HG02623 (cell line): ENCODE results near the gene CYSTM1.
"Not testable (repeated sequence)": the region's sequence is repeated elsewhere in the genome, so short reads cannot be mapped to it uniquely, and the experiment has no call there.

ENCODE experiments used
- ATAC-seq: cut with Tn5 transposase; IDR thresholded peaks from one replicate; pipeline ENCODE4 v1.9.1; 2021; ENCODE audit warnings: moderate library complexity; ENCODE audit not compliant: unreplicated experiment

The CYSTM1 gene

GRCh38 chr5:140175367-140176030 is 511 bp downstream of the CYSTM1 start:
- ATAC-seq = peak; percentile 32

GRCh38 chr5:140176031-140176387 is 1.0 kb downstream of the CYSTM1 start:
- ATAC-seq = no peak

- ATAC-seq = no peak
These were observed 3.1 kb downstream of the CYSTM1 start for GRCh38 chr5:140178086-140178410.

- ATAC-seq = no peak
These were observed 3.6 kb downstream of the CYSTM1 start for GRCh38 chr5:140178482-140179116.

- peak; percentile 50 for ATAC-seq
These were observed 6.1 kb downstream of the CYSTM1 start for GRCh38 chr5:140181002-140181483.

- no peak for ATAC-seq
These were observed 6.5 kb downstream of the CYSTM1 start for GRCh38 chr5:140181525-140181924.

GRCh38 chr5:140182075-140182711 is 7.2 kb downstream of the CYSTM1 start:
- no peak for ATAC-seq

GRCh38 chr5:140182803-140183367 is 7.9 kb downstream of the CYSTM1 start:
- ATAC-seq = no peak

GRCh38 chr5:140185409-140185808 is 10.4 kb downstream of the CYSTM1 start:
- no peak for ATAC-seq

- ATAC-seq = no peak
These were observed 11.3 kb downstream of the CYSTM1 start for GRCh38 chr5:140186267-140186671.

GRCh38 chr5:140189253-140189652 is 14.3 kb downstream of the CYSTM1 start:
- ATAC-seq = no peak

GRCh38 chr5:140189977-140190871 is 15.2 kb downstream of the CYSTM1 start:
- ATAC-seq = no peak

GRCh38 chr5:140190872-140191218 is 15.9 kb downstream of the CYSTM1 start:
- no peak for ATAC-seq

GRCh38 chr5:140192715-140193430 is 17.9 kb downstream of the CYSTM1 start:
- no peak for ATAC-seq

GRCh38 chr5:140194662-140195061 is 19.7 kb downstream of the CYSTM1 start:
- no peak for ATAC-seq

- ATAC-seq = no peak
These were observed 21.3 kb downstream of the CYSTM1 start for GRCh38 chr5:140196115-140196814.

- no peak for ATAC-seq
These were observed 22.0 kb downstream of the CYSTM1 start for GRCh38 chr5:140197023-140197422.

GRCh38 chr5:140198915-140199314 is 23.9 kb downstream of the CYSTM1 start:
- not testable (repeated sequence) for ATAC-seq

GRCh38 chr5:140202078-140202477 is 27.1 kb downstream of the CYSTM1 start:
- ATAC-seq = no peak

GRCh38 chr5:140202610-140203009 is 27.6 kb downstream of the CYSTM1 start:
- no peak for ATAC-seq
